HG03521 (cell line): ENCODE data around the gene TNFSF15.
"Not testable (repeated sequence)": the region's sequence is repeated elsewhere in the genome, so short reads cannot be mapped to it uniquely, and the experiment has no call there.

Source experiments
- ATAC-seq: cut with Tn5 transposase; IDR thresholded peaks from one replicate; pipeline ENCODE4 v1.9.1; 2021; ENCODE audit warnings: mild to moderate bottlenecking, moderate library complexity; ENCODE audit not compliant: unreplicated experiment

TNFSF15 gene

GRCh38 chr9:114757984-114758383 is 47.9 kb downstream of the TNFSF15 start:
- ATAC-seq, result no peak

- ATAC-seq, result no peak
Observed at GRCh38 chr9:114757395-114757794, 48.4 kb downstream of the TNFSF15 start.

- no peak for ATAC-seq
Observed at GRCh38 chr9:114756920-114757319, 48.9 kb downstream of the TNFSF15 start.

- ATAC-seq, result no peak
Observed at GRCh38 chr9:114754581-114754980, 51.3 kb downstream of the TNFSF15 start.

- no peak for ATAC-seq
Observed at GRCh38 chr9:114746591-114747346, 59.1 kb downstream of the TNFSF15 start.

GRCh38 chr9:114745879-114746550 is 59.8 kb downstream of the TNFSF15 start:
- ATAC-seq, result no peak

- no peak for ATAC-seq
Observed at GRCh38 chr9:114745108-114745848, 60.6 kb downstream of the TNFSF15 start.

GRCh38 chr9:114743446-114743845 is 62.4 kb downstream of the TNFSF15 start:
- ATAC-seq, result no peak

- ATAC-seq, result no peak
Observed at GRCh38 chr9:114742947-114743346, 62.9 kb downstream of the TNFSF15 start.

- ATAC-seq, result not testable (repeated sequence)
Observed at GRCh38 chr9:114741521-114741920, 64.3 kb downstream of the TNFSF15 start.

GRCh38 chr9:114738581-114739316 is 67.1 kb downstream of the TNFSF15 start:
- no peak for ATAC-seq

- ATAC-seq, result no peak
Observed at GRCh38 chr9:114737847-114738246, 68.0 kb downstream of the TNFSF15 start.

- ATAC-seq, result no peak
Observed at GRCh38 chr9:114737118-114737517, 68.7 kb downstream of the TNFSF15 start.

- ATAC-seq, result no peak
Observed at GRCh38 chr9:114735704-114736103, 70.1 kb downstream of the TNFSF15 start.

- ATAC-seq, result not testable (repeated sequence)
Observed at GRCh38 chr9:114735139-114735538, 70.7 kb downstream of the TNFSF15 start.
